OCI-LY1 (cell line): Measurements from ENCODE around the gene CNPPD1.

Source experiments
- EZH2 ChIP-seq: fragments of 200-600 bp; sonication (generic), shearing (Covaris generic); IDR thresholded peaks from 2 replicates; pipeline ENCODE4 v1.8.0; 2017; ENCODE audit warnings: borderline replicate concordance, mixed run types, mild to moderate bottlenecking, antibody characterized with exemption, low read length, moderate library complexity, mixed read lengths
- TF ChIP-seq, protein P1 (sequence below): fragments of 200-600 bp; sonication (generic), shearing (Covaris generic); IDR thresholded peaks from 2 replicates; pipeline ENCODE4 v1.5.1; 2017; ENCODE audit warnings: mild to moderate bottlenecking, antibody characterized with exemption, low read length, moderate library complexity, mixed read lengths

DNA sequence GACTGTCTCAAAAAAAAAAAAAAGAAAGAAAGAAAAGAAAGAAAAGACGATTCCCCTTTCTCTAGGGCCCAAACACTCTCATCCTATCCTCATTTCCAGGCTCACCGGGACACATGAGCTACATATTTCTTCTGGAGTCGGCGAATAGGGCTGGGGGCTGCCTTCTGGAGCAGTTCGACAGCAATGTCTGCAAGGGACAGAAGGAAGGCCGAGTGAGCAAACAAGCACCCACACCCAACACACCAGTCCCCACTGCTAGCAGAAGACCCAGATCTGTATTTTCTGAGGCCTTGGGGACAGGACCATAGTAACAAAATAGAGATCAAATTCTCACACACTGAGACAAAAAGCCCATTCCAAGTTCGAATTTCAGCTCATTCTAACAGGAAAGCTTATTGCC lies 1.2 kb downstream of the CNPPD1 start:
- TF ChIP-seq, protein P1, sequence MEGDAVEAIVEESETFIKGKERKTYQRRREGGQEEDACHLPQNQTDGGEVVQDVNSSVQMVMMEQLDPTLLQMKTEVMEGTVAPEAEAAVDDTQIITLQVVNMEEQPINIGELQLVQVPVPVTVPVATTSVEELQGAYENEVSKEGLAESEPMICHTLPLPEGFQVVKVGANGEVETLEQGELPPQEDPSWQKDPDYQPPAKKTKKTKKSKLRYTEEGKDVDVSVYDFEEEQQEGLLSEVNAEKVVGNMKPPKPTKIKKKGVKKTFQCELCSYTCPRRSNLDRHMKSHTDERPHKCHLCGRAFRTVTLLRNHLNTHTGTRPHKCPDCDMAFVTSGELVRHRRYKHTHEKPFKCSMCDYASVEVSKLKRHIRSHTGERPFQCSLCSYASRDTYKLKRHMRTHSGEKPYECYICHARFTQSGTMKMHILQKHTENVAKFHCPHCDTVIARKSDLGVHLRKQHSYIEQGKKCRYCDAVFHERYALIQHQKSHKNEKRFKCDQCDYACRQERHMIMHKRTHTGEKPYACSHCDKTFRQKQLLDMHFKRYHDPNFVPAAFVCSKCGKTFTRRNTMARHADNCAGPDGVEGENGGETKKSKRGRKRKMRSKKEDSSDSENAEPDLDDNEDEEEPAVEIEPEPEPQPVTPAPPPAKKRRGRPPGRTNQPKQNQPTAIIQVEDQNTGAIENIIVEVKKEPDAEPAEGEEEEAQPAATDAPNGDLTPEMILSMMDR = no peak
- no peak for TF ChIP-seq EZH2
